GM12878 (cell line): ENCODE data around the gene HIRA. TPM values are rescaled to one million over a fixed set of nuclear protein-coding genes. Genes with fewer than 3 reads are reported as not detected.

Experiments
- ATAC-seq: fragments of 200-7000 bp; cut with Tn5 transposase; 3 replicates; pipeline ENCODE4 v1.9.1; 2020; ENCODE audit warnings: mild to moderate bottlenecking, moderate library complexity
- BruUV-seq: library from RNA; stranded (reverse); fragments of 400-500 nt; replicated peaks from 2 replicates; lab custom pipeline; 2021; lab: Mats Ljungman, UMichigan
- CTCF ChIA-PET: fragments of 300-600 bp; sonication (Branson Sonifier 250); formaldehyde crosslinking; extraction: SDS; loops from one replicate; lab custom pipeline; 2021; ENCODE audit warnings: inconsistent platforms; lab: Yijun Ruan, JAX
- POLR2A ChIA-PET: fragments of 350-600 bp; formaldehyde crosslinking; extraction: SDS; loops from one replicate; lab custom pipeline; 2021; ENCODE audit warnings: inconsistent platforms; lab: Charles Lee
- RAD21 ChIA-PET: fragments of 300-600 bp; sonication (Branson Sonifier 250); formaldehyde crosslinking; loops from one replicate; lab custom pipeline; 2023; ENCODE audit warnings: antibody characterized with exemption; ENCODE audit not compliant: unreplicated experiment; lab: Charles Lee
- SMC1A ChIA-PET: fragments of 300-600 bp; sonication (Branson Sonifier 250); formaldehyde crosslinking; loops from one replicate; lab custom pipeline; 2023; ENCODE audit not compliant: unreplicated experiment, uncharacterized antibody; lab: Charles Lee
- DNase-seq: peaks from one replicate; pipeline ENCODE4 v3.0.0-alpha.2; 2011; ENCODE audit warnings: low read depth, low spot score
- FAIRE-seq: peaks from 3 replicates; lab custom pipeline; 2011; peaks lifted over from hg19 to GRCh38; lab: Jason Lieb, UNC
- H2AFZ ChIP-seq: 2 replicates; pipeline ENCODE4 v1.6.0; 2011; ENCODE audit warnings: low read depth, low read length, control low read depth; ENCODE audit not compliant: control insufficient read depth
- H3K27ac ChIP-seq: 2 replicates; pipeline ENCODE4 v1.5.1; 2011; ENCODE audit warnings: control low read depth; ENCODE audit not compliant: control insufficient read depth, insufficient read depth
- H3K27me3 ChIP-seq, 2 experiments: replicated peaks in 1 of 2; 2 replicates each; pipeline versions ENCODE4 v1.6.0 to v1.6.1; 2011; ENCODE audit warnings: low read length in 1 of 2; ENCODE audit not compliant: control insufficient read depth in 2 of 2, insufficient read depth in 2 of 2
- H3K36me3 ChIP-seq, 2 experiments: 2 replicates each; pipeline ENCODE4 v1.5.1; 2011; ENCODE audit warnings: low read length in 1 of 2; ENCODE audit not compliant: control insufficient read depth in 2 of 2, insufficient read depth in 2 of 2
- H3K4me1 ChIP-seq: 2 replicates; pipeline ENCODE4 v1.6.1; 2011; ENCODE audit warnings: mild to moderate bottlenecking, low read length, moderate library complexity, mixed read lengths; ENCODE audit not compliant: control insufficient read depth, insufficient read depth
- H3K4me2 ChIP-seq: 2 replicates; pipeline ENCODE4 v1.6.0; 2011; ENCODE audit warnings: control low read depth; ENCODE audit not compliant: control insufficient read depth, insufficient read depth
- H3K4me3 ChIP-seq: fragments of 200-600 bp; sonication (generic); 2 replicates; pipeline ENCODE4 v1.5.1; 2016
- H3K79me2 ChIP-seq: 2 replicates; pipeline ENCODE4 v1.6.0; 2011; ENCODE audit warnings: low read length; ENCODE audit not compliant: control insufficient read depth, insufficient read depth
- H3K9ac ChIP-seq: 2 replicates; pipeline ENCODE4 v1.8.0; 2011; ENCODE audit warnings: low read length, control low read depth, mixed read lengths; ENCODE audit not compliant: control insufficient read depth, insufficient read depth
- H3K9me3 ChIP-seq: replicated peaks from 3 replicates; pipeline ENCODE4 v1.5.1; 2011; ENCODE audit warnings: mild to moderate bottlenecking, low read length; ENCODE audit not compliant: control insufficient read depth, insufficient read depth
- H4K20me1 ChIP-seq: 2 replicates; pipeline ENCODE4 v1.6.0; 2011; ENCODE audit not compliant: control insufficient read depth, insufficient read depth
- CTCF ChIP-seq, 3 experiments: IDR thresholded peaks in 2 of 3; conservative IDR thresholded peaks in 1 of 3; 2 replicates each; pipeline ENCODE4 v1.5.1; 2011; ENCODE audit warnings: low read depth in 3 of 3, low read length in 3 of 3, mild to moderate bottlenecking in 3 of 3, control low read depth in 2 of 3, moderate library complexity in 2 of 3, inconsistent platforms in 1 of 3, mixed read lengths in 1 of 3; ENCODE audit not compliant: control insufficient read depth in 2 of 3, insufficient read depth in 1 of 3; ENCODE audit errors: extremely low read depth in 1 of 3
- KDM1A ChIP-seq: fragments of 200-600 bp; sonication (generic); IDR thresholded peaks from 2 replicates; pipeline ENCODE4 v1.6.1; 2016; ENCODE audit warnings: borderline replicate concordance
- MTA3 ChIP-seq: IDR thresholded peaks from 2 replicates; pipeline ENCODE4 v1.6.1; 2012; ENCODE audit warnings: low read length, inconsistent platforms, borderline replicate concordance
- MYB ChIP-seq: fragments of 150-350 bp; IDR thresholded peaks from 2 replicates; pipeline ENCODE4 v1.6.1; 2014; ENCODE audit warnings: mild to moderate bottlenecking, low read depth, low read length, borderline replicate concordance
- RELA ChIP-seq: fragments of 450-650 bp; IDR thresholded peaks from 2 replicates; pipeline ENCODE4 v1.8.0; 2014; ENCODE audit warnings: borderline replicate concordance; ENCODE audit not compliant: partially characterized antibody
- SREBF1 ChIP-seq: IDR thresholded peaks from 2 replicates; pipeline ENCODE4 v1.6.1; 2012; ENCODE audit warnings: mild to moderate bottlenecking, low read length
- SUPT20H ChIP-seq: IDR thresholded peaks from 2 replicates; pipeline ENCODE4 v1.6.1; 2011; ENCODE audit warnings: low read depth, mild to moderate bottlenecking, low read length, moderate library complexity, borderline replicate concordance; ENCODE audit not compliant: control insufficient read depth
- TBL1XR1 ChIP-seq: IDR thresholded peaks from 2 replicates; pipeline ENCODE4 v1.6.1; 2012; ENCODE audit warnings: low read depth, low read length, improper control_type of control experiment
- ZBED1 ChIP-seq: IDR thresholded peaks from 2 replicates; pipeline ENCODE4 v1.6.1; 2016; ENCODE audit warnings: borderline replicate concordance
- ZBTB11 ChIP-seq: fragments of 450-650 bp; formaldehyde crosslinking; IDR thresholded peaks from 2 replicates; pipeline ENCODE4 v1.5.0; 2022; ENCODE audit warnings: mild to moderate bottlenecking, missing genetic modification characterization
- WGBS: methylation state at CpG from one replicate; pipeline ENCODE4 v1.1.6; 2016; ENCODE audit warnings: low lambda C conversion rate; ENCODE audit not compliant: insufficient replicate concordance, insufficient coverage; ENCODE audit errors: missing lambda C conversion rate; 5-methylcytosine and 5-hydroxymethylcytosine counted together
- in situ Hi-C: fragments of 300-500 bp; cut with MboI; formaldehyde crosslinking; loops from 9 replicates; pipeline ENCODE4 v1.14.3; 2018; ENCODE audit warnings: mixed read lengths
- intact Hi-C: fragments of 100-400 bp; cut with micrococcal nuclease; formaldehyde crosslinking; loops from one replicate; pipeline ENCODE4 v1.14.2; 2022; ENCODE audit not compliant: unreplicated experiment
- polyA plus RNA-seq, 11 experiments: library from polyadenylated mRNA; depleted of rRNA in 4 of 11; unstranded in 6 of 11; stranded (reverse) in 5 of 11; fragments of >200 nt; fragmentation: Nextera tagmentation in 4 of 11; fragmentation: Illumina TruSeq in 1 of 11; extraction: Ambion mirVana in 4 of 11; extraction: Trizol in 1 of 11; gene quantifications; 1 replicate in 1 of 11; 2 replicates in 10 of 11; pipeline versions ENCODE4 v1.2.1 to v1.2.3, GENCODE V29; 2011 to 2016; ENCODE audit warnings: inconsistent platforms in 2 of 11, missing spikeins in 2 of 11, low read depth in 1 of 11
- total RNA-seq, 4 experiments: library from RNA; depleted of rRNA in 3 of 4; stranded (reverse); fragments of >200 nt in 3 of 4; fragmentation: Illumina TruSeq in 1 of 4; extraction: Trizol in 1 of 4; gene quantifications; 2 replicates each; pipeline versions ENCODE4 v1.2.1 to v1.2.3, GENCODE V29; 2013 to 2021
- TF ChIP-seq, protein P1 (sequence below): fragments of 450-650 bp; conservative IDR thresholded peaks from 2 replicates; pipeline ENCODE4 v1.6.1; 2017; ENCODE audit warnings: mild to moderate bottlenecking, moderate library complexity
- TF ChIP-seq, protein P2 (sequence below): fragments of 450-650 bp; IDR thresholded peaks from 2 replicates; pipeline ENCODE4 v1.6.1; 2016; ENCODE audit warnings: mild to moderate bottlenecking
- TF ChIP-seq, protein P3 (sequence below): fragments of 450-650 bp; IDR thresholded peaks from 2 replicates; pipeline ENCODE4 v1.6.1; 2017; ENCODE audit warnings: low read depth, mild to moderate bottlenecking, moderate library complexity

Gene HIRA
- total and polyA plus RNA-seq, 10 of the 15 experiments (the other 5 are each of a cell fraction or from before 2014, with no cell fraction given), result 0.34 to 32.7 (median 14.5) TPM

- Histone ChIP-seq H3K9ac (no peak overlapping the region), H3K4me2 (no peak overlapping the region), H2AFZ (no peak overlapping the region), H3K4me3 (no peak overlapping the region), H3K4me1 (no peaks in the 10 kb centered on the region), H3K79me2 (no peaks in the 10 kb centered on the region), H3K36me3 (peaks cover 27 to 29% of the 10 kb centered on the region in 2 experiments), H3K27me3 (no peaks in the 10 kb centered on the region), H3K27ac (no peak overlapping the region), H3K9me3 (no peaks in the 10 kb centered on the region), H4K20me1 (no peaks in the 10 kb centered on the region; the same call in 1 of the 2 replicates)
- ChIA-PET SMC1A (no interaction called here), CTCF (no interaction called here), POLR2A (no interaction called here), RAD21 (no interaction called here)
- no TSS peak for BruUV-seq
- no peak for FAIRE-seq
- in situ Hi-C loops (no loop called here), intact Hi-C loops (no loop called here)
- 89% methylated on average over 6 of the region's 6 CpGs for WGBS
- no peak for DNase-seq
- ATAC-seq, result no peak
- TF ChIP-seq RELA (no peak), KDM1A (no peak), TBL1XR1 (no peak), MYB (no peak), ZBED1 (no peak), SREBF1 (no peak), ZBTB11 (CRISPR knock-in tag) (no peak), MTA3 (no peak), CTCF (IDR thresholded peaks at IDR 0.05 in 2 of 3, conservative IDR thresholded peaks at IDR 0.05 in 1 of 3; ENCODE audit: control insufficient read depth in 2 of 3, extremely low read depth in 1 of 3, insufficient read depth in 1 of 3, low read depth in 3 of 3, low read length in 3 of 3) (no peak), SUPT20H (no peak)
- TF ChIP-seq, protein P1, sequence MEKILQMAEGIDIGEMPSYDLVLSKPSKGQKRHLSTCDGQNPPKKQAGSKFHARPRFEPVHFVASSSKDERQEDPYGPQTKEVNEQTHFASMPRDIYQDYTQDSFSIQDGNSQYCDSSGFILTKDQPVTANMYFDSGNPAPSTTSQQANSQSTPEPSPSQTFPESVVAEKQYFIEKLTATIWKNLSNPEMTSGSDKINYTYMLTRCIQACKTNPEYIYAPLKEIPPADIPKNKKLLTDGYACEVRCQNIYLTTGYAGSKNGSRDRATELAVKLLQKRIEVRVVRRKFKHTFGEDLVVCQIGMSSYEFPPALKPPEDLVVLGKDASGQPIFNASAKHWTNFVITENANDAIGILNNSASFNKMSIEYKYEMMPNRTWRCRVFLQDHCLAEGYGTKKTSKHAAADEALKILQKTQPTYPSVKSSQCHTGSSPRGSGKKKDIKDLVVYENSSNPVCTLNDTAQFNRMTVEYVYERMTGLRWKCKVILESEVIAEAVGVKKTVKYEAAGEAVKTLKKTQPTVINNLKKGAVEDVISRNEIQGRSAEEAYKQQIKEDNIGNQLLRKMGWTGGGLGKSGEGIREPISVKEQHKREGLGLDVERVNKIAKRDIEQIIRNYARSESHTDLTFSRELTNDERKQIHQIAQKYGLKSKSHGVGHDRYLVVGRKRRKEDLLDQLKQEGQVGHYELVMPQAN, result no peak
- TF ChIP-seq, protein P2, sequence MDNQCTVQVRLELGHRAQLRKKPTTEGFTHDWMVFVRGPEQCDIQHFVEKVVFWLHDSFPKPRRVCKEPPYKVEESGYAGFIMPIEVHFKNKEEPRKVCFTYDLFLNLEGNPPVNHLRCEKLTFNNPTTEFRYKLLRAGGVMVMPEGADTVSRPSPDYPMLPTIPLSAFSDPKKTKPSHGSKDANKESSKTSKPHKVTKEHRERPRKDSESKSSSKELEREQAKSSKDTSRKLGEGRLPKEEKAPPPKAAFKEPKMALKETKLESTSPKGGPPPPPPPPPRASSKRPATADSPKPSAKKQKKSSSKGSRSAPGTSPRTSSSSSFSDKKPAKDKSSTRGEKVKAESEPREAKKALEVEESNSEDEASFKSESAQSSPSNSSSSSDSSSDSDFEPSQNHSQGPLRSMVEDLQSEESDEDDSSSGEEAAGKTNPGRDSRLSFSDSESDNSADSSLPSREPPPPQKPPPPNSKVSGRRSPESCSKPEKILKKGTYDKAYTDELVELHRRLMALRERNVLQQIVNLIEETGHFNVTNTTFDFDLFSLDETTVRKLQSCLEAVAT, result no peak
- TF ChIP-seq, protein P3, sequence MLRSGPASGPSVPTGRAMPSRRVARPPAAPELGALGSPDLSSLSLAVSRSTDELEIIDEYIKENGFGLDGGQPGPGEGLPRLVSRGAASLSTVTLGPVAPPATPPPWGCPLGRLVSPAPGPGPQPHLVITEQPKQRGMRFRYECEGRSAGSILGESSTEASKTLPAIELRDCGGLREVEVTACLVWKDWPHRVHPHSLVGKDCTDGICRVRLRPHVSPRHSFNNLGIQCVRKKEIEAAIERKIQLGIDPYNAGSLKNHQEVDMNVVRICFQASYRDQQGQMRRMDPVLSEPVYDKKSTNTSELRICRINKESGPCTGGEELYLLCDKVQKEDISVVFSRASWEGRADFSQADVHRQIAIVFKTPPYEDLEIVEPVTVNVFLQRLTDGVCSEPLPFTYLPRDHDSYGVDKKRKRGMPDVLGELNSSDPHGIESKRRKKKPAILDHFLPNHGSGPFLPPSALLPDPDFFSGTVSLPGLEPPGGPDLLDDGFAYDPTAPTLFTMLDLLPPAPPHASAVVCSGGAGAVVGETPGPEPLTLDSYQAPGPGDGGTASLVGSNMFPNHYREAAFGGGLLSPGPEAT, result no peak
These were observed 79.9 kb downstream of the HIRA start for GRCh38 chr22:19351604-19352003.
